Stimulated activated CD8-positive, alpha-beta memory T cell treated with anti-CD3 and anti-CD28 coated beads, Interleukin-15, amount 100 ng/mL, for 1 hour (primary cell): ENCODE data around the gene CNNM4.
"Not testable (repeated sequence)": the region's sequence is repeated elsewhere in the genome, so short reads cannot be mapped to it uniquely, and the experiment has no call there.

Experiments
- DNase-seq: peaks from one replicate; pipeline ENCODE4 v3.0.0-alpha.2; 2020; ENCODE audit warnings: low read depth

The CNNM4 gene

GRCh38 chr2:96792772-96793749 is 32.4 kb downstream of the CNNM4 start:
- no peak for DNase-seq

DNA sequence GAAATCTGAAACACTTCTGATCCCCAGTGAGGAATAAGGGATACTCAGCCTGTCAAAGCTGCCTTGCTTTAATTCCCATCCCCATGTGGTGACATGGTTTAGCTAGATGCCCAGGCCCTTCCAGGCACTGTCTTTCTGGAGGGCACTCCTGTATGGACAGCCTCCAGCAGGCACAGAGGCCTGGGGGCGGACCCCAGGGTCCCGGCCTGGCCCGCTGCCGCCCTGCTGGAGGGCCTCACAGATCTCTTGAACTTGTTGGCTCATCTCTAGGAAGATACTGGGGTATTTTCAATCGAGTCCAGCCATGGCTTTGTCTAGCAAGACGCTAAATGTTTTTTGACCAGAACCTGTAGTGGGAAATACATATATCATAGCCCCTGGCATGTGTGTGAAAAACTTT is 34.4 kb downstream of the CNNM4 start:
- DNase-seq, result no peak

DNA sequence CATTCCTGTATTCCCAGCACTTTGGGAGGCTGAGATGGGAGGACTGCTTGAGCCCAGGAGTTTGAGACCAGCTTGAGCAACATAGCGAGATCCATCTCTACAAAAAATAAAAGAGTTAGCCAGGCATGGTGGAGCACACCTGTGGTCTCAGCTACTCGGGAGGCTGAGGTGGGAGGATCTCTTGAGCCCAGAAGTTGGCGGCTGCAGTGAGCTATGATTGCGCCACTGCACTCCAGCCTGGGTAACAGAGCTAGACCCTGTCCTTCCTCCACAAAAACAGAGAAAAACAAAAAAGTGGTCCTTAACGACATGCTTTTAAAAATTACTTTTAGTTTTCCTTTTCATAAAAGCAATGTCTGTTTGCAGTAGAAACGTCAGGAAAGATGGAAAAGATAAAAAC is 35.8 kb downstream of the CNNM4 start:
- DNase-seq, result not testable (repeated sequence)

- no peak for DNase-seq
These were observed 36.4 kb downstream of the CNNM4 start for GRCh38 chr2:96797066-96797625.

DNA sequence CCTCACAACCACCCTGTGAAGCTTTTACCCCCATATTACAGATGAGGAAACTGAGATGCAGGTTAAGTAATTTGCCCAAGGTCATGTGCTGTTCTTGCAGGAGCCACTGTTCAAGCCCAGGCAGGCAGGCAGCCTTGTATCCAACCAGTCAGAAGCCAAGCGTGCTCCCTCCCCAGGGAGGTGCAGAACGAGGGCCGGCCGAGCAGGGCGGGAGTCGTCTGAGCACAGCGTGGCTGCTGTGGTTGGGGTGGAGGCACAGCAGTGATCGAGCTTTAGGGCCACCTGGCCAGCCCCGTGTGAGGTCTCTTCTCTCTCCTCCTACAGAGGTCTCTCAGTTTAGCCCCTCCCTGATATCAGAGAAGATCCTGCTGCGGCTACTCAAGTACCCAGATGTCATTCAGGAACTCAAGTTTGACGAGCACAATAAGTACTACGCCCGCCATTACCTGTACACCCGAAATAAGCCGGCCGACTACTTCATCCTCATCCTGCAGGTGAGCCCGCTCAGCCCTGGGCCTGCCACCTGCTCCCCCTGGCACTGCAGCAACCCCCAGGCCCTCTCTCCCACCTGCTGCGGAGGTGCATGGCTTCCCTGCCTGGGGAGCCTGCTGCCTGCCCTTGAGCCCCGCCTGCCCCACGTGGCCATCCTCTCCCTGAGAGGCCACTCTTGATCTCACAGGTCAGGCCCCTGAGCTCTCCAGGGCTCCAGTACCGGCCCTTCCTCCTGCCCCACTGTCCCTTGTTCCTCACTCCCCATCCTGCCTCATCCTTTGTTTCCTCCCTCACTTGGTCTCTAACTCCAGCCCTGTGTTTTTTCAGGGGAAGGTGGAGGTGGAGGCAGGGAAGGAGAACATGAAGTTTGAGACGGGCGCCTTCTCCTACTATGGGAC is 38.3 kb downstream of the CNNM4 start:
- no peak for DNase-seq

DNA sequence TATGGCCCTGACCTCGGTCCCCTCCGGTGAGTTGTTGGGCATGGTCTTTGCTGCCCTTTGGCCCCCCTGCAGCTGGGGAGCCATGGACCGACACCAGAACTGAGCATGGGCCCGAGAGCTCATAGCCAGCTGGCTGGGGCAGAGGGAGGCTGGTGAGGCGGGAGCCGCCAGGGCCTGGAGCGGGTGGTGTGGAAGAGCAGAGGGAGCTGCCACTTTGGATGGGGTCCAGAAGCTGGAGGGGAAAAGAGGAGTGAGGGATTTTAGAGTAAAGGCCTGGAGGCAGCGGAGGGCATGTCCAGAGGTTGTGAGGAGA is 38.9 kb downstream of the CNNM4 start:
- no peak for DNase-seq

DNA sequence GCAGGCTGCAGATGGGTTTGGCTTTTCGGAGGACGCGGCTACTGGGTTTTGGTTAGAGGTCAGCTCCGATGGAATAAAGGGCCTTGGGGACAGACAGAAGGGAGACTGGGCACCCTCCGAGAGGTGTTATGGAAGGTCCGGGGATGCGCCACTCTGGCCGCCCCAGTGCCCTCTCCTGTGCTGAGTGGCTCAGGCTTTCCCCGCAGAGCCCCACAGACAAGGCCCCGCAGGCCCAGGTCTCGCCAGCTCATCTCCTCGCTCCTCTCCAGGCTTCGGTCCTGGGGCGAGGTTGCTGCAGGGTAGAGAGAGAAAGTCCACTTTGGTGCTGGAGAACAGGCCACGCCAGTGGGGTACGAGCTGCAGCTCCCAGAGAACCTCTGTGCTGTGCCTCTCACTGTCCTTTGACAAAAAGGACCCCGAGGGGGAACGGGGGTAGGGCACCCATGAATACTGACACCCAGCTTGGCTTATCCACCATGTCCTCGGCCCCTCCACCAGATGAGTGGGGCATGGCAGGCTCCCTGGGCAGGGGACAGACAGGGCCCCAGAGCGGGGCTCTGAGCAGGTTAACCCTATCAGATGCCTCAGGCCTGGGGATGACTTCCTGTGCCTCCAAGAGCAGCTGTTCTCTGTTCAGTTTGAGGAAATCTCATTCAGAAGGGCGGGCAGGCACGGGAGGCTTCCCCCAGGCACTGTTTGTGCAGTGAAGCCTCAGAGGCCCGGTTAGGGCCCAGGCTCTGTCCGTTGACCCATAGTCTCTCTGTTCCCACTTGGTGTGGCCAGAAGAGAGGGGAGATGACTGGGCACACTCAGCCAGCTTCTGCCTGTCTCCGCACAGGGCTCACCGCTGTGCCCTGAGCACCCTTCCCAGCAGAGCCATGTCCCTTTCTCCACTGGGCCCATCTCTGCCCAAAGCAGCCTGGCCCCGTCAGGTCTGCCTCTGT is 39.6 kb downstream of the CNNM4 start:
- DNase-seq, result no peak

- peak; percentile 40 for DNase-seq
These were observed 40.5 kb downstream of the CNNM4 start for GRCh38 chr2:96801005-96801785.

- DNase-seq, result no peak
These were observed 41.3 kb downstream of the CNNM4 start for GRCh38 chr2:96801786-96802595.

- DNase-seq, result no peak
These were observed 42.0 kb downstream of the CNNM4 start for GRCh38 chr2:96802721-96803120.

GRCh38 chr2:96804986-96805385 is 44.3 kb downstream of the CNNM4 start:
- no peak for DNase-seq

GRCh38 chr2:96805946-96806345 is 45.2 kb downstream of the CNNM4 start:
- DNase-seq, result not testable (repeated sequence)

- no peak for DNase-seq
These were observed 45.9 kb downstream of the CNNM4 start for GRCh38 chr2:96806468-96807126.

DNA sequence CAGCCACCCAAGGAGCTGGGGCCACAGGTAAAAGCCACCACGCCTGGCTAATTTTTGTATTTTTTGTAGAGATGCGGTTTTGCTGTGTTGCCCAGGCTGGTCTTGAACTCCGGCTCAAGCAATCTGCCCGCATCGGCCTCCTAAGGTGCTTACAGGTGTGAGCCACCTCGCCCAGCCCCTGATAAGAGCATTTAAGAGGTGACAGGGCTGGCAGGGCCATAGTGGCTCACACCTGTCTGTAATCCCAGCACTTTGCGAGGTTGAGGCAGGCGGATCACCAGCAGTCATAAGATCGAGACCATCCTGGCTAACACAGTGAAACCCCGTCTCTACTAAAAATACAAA is 46.4 kb downstream of the CNNM4 start:
- no peak for DNase-seq

DNA sequence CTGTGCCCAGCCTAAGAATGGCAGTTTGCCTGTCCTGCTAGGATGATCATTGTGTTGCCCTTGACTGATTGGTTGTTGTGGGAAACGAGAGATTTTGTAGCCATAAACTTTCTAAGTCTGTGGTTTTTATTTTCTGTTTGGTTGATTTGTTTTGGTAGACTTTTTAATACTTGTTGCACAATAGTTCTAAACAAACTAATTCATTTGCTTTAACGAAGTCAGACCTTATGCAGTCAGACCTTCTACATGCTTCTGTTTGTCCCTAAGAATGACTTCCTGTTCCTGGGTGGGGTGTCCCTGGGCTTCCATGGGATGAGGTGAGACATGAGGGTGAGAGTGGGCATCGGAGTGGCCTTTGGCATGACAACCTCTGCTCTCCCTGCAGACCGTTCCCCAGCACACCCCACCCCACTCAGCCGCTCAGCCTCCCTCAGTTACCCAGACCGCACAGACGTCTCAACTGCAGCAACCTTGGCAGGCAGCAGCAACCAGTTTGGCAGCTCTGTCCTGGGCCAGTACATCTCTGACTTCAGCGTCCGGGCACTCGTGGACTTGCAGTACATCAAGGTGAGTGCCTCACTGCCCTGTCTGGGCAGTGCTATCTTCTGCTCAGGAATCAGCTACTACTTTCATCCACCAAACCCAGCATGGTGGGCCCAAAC is 47.6 kb downstream of the CNNM4 start:
- DNase-seq, result no peak

- no peak for DNase-seq
These were observed 48.6 kb downstream of the CNNM4 start for GRCh38 chr2:96809216-96809882.

DNA sequence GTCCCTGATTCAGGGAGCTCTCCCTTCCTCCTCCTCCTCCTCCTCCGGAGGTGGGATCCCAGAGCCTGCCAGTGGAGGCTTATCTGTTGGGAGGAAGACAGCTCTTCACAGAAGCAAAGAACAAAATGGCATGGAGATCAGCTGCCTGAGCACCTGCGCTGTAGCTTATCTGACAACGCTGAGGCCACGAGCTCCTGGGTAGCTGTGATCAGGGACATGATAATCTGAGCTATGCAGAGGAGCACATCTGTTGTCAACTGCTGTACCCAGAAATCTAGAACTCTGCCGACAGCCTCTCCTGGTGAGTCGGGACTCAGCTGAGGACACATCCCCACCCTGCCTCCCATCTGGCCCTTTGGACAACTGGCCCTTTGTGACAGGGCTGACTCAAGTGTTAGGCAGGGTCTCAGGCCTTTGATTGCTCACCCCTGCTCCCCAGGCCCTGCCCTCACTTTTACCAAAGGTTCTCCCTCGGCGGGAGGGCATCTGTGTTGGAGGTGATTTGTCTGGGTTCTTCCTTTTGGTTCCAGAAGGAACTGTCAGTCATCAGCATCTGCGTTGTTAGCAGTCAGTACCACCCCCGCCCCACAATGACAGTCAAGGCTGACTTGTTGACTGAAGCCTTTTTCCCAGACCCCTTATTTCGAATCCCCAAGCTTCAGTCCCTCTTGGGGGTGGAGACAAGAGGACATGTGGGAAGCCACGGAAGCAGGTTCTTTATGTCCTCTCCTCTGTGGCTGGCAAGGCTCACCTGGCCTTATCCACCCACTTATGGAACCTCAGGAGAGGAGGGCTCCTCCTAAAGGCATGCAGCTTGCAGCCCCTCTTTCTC is 49.5 kb downstream of the CNNM4 start:
- no peak for DNase-seq
